NB4 (cell line): ENCODE results near the gene DDX59.

Experiments used
- POLR2A ChIP-seq: IDR thresholded peaks from 2 replicates; pipeline ENCODE4 v1.6.1; 2011; ENCODE audit warnings: mild to moderate bottlenecking; ENCODE audit not compliant: insufficient read length; ENCODE audit errors: extremely low read depth
- TF ChIP-seq, protein P1 (sequence below): IDR thresholded peaks from one replicate; pipeline ENCODE4 v1.5.1; 2012; ENCODE audit warnings: low read depth, low read length

- TF ChIP-seq, protein P1, sequence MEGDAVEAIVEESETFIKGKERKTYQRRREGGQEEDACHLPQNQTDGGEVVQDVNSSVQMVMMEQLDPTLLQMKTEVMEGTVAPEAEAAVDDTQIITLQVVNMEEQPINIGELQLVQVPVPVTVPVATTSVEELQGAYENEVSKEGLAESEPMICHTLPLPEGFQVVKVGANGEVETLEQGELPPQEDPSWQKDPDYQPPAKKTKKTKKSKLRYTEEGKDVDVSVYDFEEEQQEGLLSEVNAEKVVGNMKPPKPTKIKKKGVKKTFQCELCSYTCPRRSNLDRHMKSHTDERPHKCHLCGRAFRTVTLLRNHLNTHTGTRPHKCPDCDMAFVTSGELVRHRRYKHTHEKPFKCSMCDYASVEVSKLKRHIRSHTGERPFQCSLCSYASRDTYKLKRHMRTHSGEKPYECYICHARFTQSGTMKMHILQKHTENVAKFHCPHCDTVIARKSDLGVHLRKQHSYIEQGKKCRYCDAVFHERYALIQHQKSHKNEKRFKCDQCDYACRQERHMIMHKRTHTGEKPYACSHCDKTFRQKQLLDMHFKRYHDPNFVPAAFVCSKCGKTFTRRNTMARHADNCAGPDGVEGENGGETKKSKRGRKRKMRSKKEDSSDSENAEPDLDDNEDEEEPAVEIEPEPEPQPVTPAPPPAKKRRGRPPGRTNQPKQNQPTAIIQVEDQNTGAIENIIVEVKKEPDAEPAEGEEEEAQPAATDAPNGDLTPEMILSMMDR, result no peak
- TF ChIP-seq POLR2A, result no peak
These were observed 1.6 kb upstream of the DDX59 start for GRCh38 chr1:200671235-200671786.
